Ovary (tissue), 3 donors: ENCODE measurements around the gene MYLIP.

Experiments
- EP300 ChIP-seq: sonication (generic); formaldehyde crosslinking; IDR thresholded peaks from one replicate; pipeline ENCODE4 v1.6.1; 2017; ENCODE audit warnings: antibody characterized with exemption
- POLR2A ChIP-seq: fragments of 450-650 bp; IDR thresholded peaks from one replicate; pipeline ENCODE4 v1.6.1; 2017; ENCODE audit warnings: antibody characterized with exemption, mild to moderate bottlenecking, moderate library complexity
- TF ChIP-seq, protein P1 (sequence below), 3 donors: fragments of 450-650 bp in 2 of 3; fragments of 200-600 bp in 1 of 3; IDR thresholded peaks; one replicate each; pipeline versions ENCODE4 v1.5.1 to v1.8.0; 2016 to 2022; ENCODE audit warnings: antibody characterized with exemption in 3 of 3, mild to moderate bottlenecking in 1 of 3
- donor health status: DM: no; HTN: no; CAD: no.

- TF ChIP-seq POLR2A (no peak), EP300 (no peak)
- TF ChIP-seq, protein P1, sequence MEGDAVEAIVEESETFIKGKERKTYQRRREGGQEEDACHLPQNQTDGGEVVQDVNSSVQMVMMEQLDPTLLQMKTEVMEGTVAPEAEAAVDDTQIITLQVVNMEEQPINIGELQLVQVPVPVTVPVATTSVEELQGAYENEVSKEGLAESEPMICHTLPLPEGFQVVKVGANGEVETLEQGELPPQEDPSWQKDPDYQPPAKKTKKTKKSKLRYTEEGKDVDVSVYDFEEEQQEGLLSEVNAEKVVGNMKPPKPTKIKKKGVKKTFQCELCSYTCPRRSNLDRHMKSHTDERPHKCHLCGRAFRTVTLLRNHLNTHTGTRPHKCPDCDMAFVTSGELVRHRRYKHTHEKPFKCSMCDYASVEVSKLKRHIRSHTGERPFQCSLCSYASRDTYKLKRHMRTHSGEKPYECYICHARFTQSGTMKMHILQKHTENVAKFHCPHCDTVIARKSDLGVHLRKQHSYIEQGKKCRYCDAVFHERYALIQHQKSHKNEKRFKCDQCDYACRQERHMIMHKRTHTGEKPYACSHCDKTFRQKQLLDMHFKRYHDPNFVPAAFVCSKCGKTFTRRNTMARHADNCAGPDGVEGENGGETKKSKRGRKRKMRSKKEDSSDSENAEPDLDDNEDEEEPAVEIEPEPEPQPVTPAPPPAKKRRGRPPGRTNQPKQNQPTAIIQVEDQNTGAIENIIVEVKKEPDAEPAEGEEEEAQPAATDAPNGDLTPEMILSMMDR (IDR thresholded peaks at IDR 0.05): no peak
Observed at GRCh38 chr6:16126861-16127260, 2.0 kb upstream of the MYLIP start.
